IPS-18c (cell line): Measurements from ENCODE around the gene PKP2.
A peak's percentile ranks its signal among the peaks of the same experiment; 100 is the strongest.

ENCODE experiments used
- H3K4me3 ChIP-seq: 2 replicates; pipeline ENCODE4 v1.7.0; 2013; ENCODE audit warnings: low read depth, mild to moderate bottlenecking, low read length, moderate library complexity; ENCODE audit not compliant: insufficient read depth
- H3K9me3 ChIP-seq: one replicate; pipeline ENCODE4 v1.6.1; 2013; ENCODE audit warnings: mild to moderate bottlenecking, low read length, moderate library complexity; ENCODE audit not compliant: control insufficient read depth, insufficient read depth

The PKP2 gene

GRCh38 chr12:32794281-32794680 lies 102.3 kb downstream of the PKP2 start:
- no peaks in the 10 kb centered on the region for H3K9me3 ChIP-seq
- no peak overlapping the region for H3K4me3 ChIP-seq

GRCh38 chr12:32789916-32790315 lies 106.7 kb downstream of the PKP2 start:
- Histone ChIP-seq H3K4me3 (no peak overlapping the region), H3K9me3 (no peaks in the 10 kb centered on the region)

GRCh38 chr12:32789446-32789845 lies 107.1 kb downstream of the PKP2 start:
- Histone ChIP-seq H3K4me3 (no peak overlapping the region), H3K9me3 (no peaks in the 10 kb centered on the region)

DNA sequence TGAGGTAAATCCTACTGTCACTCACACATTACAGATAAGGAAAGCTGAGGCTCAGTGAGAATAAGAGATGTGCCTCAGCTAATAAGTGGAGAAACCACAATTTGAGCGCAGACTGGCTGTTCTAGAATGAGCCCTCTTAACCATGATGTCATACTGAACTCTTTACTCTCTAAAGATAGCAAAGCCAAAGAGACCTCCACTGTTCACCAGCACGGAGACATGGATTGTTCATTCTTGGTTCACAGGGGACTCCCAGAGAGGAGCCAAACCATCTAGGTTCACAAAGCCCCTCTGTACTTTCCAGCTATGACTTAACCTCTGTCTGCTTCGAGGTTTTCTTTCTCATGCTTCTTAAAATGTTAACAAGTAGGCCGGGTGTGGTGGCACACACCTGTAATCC lies 108.2 kb downstream of the PKP2 start:
- Histone ChIP-seq H3K4me3 (no peak overlapping the region), H3K9me3 (no peaks in the 10 kb centered on the region)

DNA sequence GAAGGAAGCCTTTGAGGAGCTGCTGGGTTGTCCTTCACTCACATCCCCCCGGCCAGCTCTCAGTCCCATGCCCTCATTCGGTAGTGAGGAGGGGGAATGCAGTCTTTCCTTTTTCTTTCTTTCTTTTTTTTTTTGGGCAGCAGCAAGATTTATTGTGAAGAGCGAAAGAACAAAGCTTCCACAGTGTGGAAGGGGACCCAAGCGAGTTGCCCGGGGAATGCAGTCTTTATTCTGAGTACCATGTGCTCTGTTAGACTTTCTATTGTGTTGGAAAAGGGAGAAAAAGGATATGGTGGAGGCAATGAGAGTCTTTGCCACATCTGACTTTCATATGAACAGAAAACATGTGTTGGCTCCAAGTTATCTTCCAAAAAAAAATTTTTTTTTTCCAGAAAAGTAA lies 111.0 kb downstream of the PKP2 start:
- Histone ChIP-seq H3K9me3 (no peaks in the 10 kb centered on the region), H3K4me3 (no peak overlapping the region)

DNA sequence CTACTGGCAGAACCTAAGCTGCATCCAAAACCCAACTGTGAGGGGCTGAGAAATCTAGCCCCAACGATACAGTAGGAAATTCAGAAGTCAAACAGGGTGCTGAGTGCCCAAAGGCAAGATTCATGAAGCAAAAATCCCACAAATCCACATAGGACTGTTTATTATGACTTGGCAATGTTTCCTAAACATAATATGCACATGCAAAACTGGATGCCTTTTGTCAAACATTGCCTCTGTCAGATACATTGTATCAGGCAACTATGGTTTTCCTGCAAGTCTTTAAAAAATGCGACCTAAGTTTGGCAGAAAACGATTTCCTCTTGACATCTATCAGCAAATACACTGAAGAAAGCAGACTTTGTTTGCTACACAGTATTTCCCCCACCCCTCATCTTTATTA lies 113.5 kb downstream of the PKP2 start:
- Histone ChIP-seq H3K4me3 (no peak overlapping the region), H3K9me3 (no peaks in the 10 kb centered on the region)

GRCh38 chr12:32780071-32780470 lies 116.5 kb downstream of the PKP2 start:
- no peaks in the 10 kb centered on the region for H3K9me3 ChIP-seq
- no peak overlapping the region for H3K4me3 ChIP-seq

- H3K9me3 ChIP-seq: no peaks in the 10 kb centered on the region
- H3K4me3 ChIP-seq: no peak overlapping the region
Measured at GRCh38 chr12:32777691-32778175, 118.8 kb downstream of the PKP2 start.

DNA sequence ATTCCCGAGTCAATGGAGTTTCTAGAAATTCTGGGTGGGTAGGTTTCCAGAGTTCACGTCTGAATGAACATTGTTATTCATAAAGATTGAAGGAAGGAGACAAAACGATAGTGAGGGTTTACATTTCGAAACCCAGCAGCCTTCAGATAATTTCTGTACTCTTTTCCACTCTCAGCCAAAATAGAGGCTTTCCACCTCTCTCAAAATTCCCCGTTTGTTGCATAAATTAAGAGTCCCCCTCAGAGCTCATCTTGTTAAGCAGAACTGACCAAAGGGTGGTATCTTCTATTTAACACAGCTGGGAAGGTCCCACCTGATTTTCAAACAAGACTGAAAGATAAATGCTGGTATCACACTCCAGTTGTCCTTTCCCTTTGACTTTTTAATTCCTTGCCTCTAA lies 119.4 kb downstream of the PKP2 start:
- H3K9me3 ChIP-seq: no peaks in the 10 kb centered on the region
- no peak overlapping the region for H3K4me3 ChIP-seq

DNA sequence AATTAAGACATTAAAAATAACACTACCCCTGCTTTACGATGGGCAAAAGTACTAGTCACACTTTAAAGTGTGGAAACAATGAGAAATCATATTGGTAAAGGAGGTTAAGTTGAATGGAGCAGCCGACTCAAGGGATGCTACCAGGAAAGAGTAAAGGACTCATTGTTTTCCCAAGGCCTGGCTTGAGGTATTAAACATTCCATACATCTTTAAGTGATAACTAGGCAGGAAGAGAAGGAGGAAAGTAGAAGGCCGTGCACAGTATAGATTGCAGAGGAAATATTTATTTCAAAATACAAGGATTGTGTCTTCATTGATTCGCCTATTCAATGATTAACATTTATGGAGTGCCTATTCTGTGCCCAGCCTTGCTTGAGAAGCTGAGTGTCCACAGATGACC lies 120.3 kb downstream of the PKP2 start:
- Histone ChIP-seq H3K4me3 (no peak overlapping the region), H3K9me3 (no peaks in the 10 kb centered on the region)

DNA sequence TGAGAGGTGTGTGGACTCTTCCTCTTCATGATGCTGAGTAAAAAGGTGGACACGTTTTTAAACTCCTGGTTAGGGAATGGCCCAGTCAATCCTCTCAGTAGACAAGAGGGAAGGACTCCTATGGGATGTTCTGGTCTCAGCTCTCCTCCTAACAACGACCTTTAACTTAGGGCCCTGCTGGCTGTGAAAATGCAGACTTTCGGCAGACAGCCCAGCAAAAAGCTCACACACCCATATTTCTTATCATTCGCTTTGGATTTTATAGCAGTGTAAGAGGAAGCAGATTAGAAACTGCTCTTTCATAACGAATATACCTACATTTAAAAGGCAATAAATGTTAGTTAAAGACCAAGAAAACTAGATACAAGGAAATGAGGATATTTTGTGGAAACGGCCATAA lies 122.9 kb downstream of the PKP2 start:
- H3K9me3 ChIP-seq: no peaks in the 10 kb centered on the region
- no peak overlapping the region for H3K4me3 ChIP-seq

DNA sequence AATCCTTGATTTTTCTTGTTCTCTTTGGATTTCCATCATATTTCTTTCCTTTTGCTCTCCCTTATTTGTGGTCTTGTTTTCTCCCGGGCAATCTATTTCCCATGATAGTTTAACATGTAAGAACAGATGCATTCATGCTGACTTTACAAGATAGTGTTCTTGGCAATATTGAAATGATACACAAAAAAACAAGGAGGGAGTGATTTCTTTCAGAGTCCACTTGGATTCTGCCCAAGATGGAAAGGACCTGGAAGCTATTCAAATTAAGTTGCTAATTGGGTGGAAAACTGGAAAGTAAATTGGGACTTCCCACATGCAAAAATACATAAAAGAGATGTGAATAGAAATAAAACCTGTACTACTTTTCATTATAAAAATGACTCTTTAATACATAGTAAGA lies 126.4 kb downstream of the PKP2 start:
- no peak overlapping the region for H3K4me3 ChIP-seq
- no peaks in the 10 kb centered on the region for H3K9me3 ChIP-seq

DNA sequence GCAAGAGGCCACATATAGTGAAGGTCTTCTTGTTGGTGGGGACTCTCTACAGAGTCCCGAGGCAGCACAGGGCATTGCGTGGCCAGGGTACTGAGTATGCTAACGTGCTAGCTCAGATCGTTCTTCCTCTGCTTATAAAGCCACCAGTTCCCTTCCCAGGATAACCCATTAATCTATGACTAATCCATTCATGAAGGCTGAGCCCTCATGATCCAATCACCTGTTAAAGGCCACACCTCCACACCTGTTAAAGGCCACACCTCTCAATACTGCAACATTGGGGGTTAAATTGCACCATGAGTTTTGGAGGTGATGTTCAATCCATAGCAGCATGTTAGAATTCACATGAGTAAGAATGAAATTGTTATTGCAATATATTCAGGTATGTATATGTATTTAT lies 128.1 kb downstream of the PKP2 start:
- Histone ChIP-seq H3K9me3 (no peaks in the 10 kb centered on the region), H3K4me3 (no peak overlapping the region)

DNA sequence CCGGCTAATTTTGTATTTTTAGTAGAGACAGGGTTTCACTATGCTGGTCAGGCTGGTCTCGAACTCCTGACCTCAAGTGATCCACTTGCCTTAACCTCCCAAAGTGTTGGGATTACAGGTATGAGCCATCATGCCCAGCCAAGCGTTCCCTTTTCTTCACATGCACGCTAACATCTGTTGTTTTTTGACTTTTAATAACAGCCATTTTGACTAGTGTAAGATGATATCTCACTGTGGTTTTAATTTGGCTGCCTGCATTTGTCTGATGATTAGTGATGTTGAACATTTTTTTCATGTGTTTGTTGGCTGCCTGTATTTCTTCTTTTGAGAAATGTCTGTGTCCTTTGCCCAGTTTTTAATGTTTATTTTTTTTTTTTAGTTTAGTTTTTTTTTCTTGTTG lies 130.7 kb downstream of the PKP2 start:
- no peak overlapping the region for H3K4me3 ChIP-seq
- H3K9me3 ChIP-seq: no peaks in the 10 kb centered on the region

GRCh38 chr12:32761716-32762115 lies 134.9 kb downstream of the PKP2 start:
- Histone ChIP-seq H3K9me3 (no peaks in the 10 kb centered on the region), H3K4me3 (no peak overlapping the region)

DNA sequence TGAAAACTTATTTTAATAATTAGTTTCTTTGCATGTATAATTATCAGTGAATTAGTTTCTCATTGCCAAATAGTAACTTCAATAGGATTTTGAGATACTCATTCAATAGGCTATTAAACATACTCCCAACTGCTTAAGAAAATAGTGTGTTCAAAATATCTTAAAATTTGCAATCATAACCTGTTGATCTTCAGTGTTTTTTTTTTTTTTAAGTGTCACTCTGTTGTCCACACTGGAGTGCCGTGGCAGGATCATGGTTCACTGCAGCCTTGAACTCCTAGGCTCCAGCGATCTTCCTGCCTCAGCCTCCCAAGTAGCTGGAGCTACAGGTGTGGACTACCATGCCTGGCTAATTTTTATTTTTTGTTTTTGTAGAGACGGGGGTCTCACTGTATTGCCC lies 139.4 kb downstream of the PKP2 start:
- no peak overlapping the region for H3K4me3 ChIP-seq
- no peaks in the 10 kb centered on the region for H3K9me3 ChIP-seq

- Histone ChIP-seq H3K4me3 (no peak overlapping the region), H3K9me3 (no peaks in the 10 kb centered on the region)
Measured at GRCh38 chr12:32756476-32757066, 140.0 kb downstream of the PKP2 start.

DNA sequence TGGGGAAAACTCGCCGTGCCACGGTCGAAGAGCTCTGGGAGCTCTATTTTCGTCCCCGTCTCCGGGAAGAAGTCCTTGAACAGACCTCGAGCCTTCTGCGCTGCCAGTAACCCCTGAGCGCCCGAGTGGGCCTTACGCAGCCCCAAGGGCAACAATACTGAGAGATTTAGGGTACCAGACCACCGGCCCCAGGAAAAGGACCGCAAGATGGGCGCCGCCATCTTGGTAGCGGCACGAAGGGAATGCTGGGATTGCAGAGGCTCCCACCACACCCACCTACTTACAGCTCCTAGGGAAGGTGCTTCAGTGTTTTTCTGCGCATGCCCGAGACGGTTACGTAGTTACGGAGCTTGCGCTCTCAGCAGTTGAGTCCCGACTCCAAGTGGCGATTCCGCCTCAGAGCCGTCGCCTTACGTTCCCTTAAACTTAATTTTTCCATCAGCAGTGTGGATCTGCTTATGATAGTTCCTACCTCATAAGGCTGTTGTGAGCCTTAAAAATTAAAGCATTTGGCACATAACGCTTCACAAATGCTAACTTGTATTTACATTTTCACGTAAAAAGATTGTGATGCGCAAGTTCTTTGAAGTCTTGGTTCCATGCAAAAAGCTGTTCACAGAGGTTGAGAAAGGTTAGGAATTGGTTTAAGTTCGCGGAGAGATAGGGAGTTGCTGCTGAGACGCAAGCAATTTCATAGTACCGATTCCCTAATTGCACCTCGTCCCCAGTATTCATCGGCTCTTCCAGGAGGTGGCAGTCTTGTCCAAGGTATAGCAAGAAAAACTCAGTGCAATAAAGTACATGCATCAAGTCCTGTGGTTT lies 140.7 kb downstream of the PKP2 start, which contains the start of gene YARS2:
TSS of gene YARS2 (minus strand) at position 244 of the 822 bp plus-strand sequence. CDS start at position 221, 23 bp downstream.
- Histone ChIP-seq H3K9me3 (no peaks in the 10 kb centered on the region), H3K4me3 (peak within 1 kb of the TSS; percentile 97)
